Measurements from ENCODE around the gene LRP5. TPM values are rescaled to one million over a fixed set of nuclear protein-coding genes. Genes with fewer than 3 reads are reported as not detected.

Gene LRP5
- total RNA-seq, 1 experiment from 2014 or later, result 55.2 TPM

DNA sequence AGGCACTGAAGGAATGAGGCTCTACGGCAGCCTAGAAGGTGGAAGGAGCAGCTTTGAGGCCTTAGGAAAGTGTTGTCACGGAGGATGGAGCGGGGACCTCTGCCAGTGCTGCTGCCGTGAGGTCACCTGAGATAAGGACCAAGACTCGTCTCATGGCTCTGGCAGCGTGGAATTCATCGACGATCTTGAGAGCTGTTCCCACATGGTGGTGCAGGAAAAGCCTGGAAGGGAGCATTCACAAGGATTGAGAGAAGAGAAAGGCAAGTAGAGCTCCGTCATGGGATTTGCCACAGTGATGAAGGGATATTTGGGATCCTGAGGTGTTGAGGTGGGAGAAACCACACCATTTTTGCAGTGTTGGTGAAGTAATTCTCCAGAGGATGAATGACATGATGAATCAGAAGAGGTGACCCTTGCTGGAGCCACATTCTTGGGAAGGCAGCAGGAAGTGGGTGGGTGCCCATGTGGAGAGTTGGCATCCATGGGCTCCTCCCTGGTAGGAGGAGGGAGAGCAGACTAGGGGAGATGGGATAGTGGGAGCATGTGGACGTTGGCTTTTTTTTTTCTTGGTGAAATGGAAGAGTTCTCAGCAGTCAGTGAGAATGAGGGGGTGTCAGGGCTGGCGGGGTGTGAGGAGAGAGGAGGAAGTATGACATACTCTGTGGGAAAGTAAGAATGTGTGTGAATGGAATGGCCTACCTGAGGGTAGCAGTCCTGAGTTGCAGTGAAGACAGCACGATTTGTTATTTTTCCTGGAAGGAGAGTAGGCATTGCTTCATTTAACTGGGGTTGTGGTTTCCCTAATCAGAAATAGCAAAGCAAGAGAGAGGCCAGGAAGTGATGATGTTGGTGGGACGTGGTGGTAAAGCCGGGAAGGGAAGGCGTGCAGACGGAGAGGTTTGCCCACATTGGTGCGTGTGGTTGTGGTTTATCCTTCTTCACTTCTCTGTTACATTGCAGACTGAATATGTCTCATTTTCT is 159.3 kb downstream of the LRP5 start:
- Histone ChIP-seq H3K27ac (ENCODE audit: low read depth, low read length) (no peak overlapping the region), H4K20me1 (ENCODE audit: insufficient read depth) (peaks cover 32% of the 10 kb centered on the region; the same call in 1 of the 2 replicates), H3K4me1 (ENCODE audit: control insufficient read depth in 1 of 2, insufficient read depth in 2 of 2, low read length in 2 of 2) (peaks cover 0 to 42% of the 10 kb centered on the region in 2 experiments; a peak in 2 of 4 replicates)

More for the DNA sequence above, 159.3 kb downstream of the LRP5 start:
- intact Hi-C loops (cut with micrococcal nuclease), result no loop called here
- Histone ChIP-seq H3K4me2 (ENCODE audit: low read length) (no peak overlapping the region; the same call in 1 of the 2 replicates), H3K9me3 (ENCODE audit: control insufficient read depth in 1 of 2, insufficient read depth in 1 of 2, low read depth in 1 of 2, low read length in 2 of 2) (no peaks in the 10 kb centered on the region), H3K4me3 (replicated peaks in 1 of 2; ENCODE audit: low read depth in 1 of 2, low read length in 2 of 2) (no peak overlapping the region), H3K9ac (ENCODE audit: low read length) (no peak overlapping the region), H3K27me3 (ENCODE audit: insufficient read depth, low read length) (no peaks in the 10 kb centered on the region), H3K9me2 (ENCODE audit: insufficient read depth) (no peaks in the 10 kb centered on the region), H3K79me2 (ENCODE audit: insufficient read depth, low read length) (peaks cover 93% of the 10 kb centered on the region), H3K36me3 (ENCODE audit: control insufficient read depth in 1 of 2, insufficient read depth in 2 of 2, low read length in 2 of 2) (peaks cover 0 to 16% of the 10 kb centered on the region in 2 experiments; a peak in 1 of 4 replicates), H2AFZ (ENCODE audit: low read depth, low read length, poor library complexity, severe bottlenecking) (no peak overlapping the region)
- DNase-seq (ENCODE audit: low read depth, low spot score), result no peak
- no TSS peak for BruUV-seq (replicated peaks)
- TF ChIP-seq POLR2A (IDR thresholded peaks at IDR 0.05; ENCODE audit: borderline replicate concordance, extremely low read depth, insufficient read depth, insufficient read length), result no peak
- TF ChIP-seq SRF (IDR thresholded peaks at IDR 0.05; ENCODE audit: low read depth), result no peak
- no peak for TF ChIP-seq CBX3 (IDR thresholded peaks at IDR 0.05; ENCODE audit: low read depth)
- TF ChIP-seq POLR2AphosphoS5 (IDR thresholded peaks at IDR 0.05; ENCODE audit: low read depth, low read length), result no peak
- no peak for TF ChIP-seq REST (IDR thresholded peaks at IDR 0.05; ENCODE audit: low read depth)
- TF ChIP-seq ELF1 (IDR thresholded peaks at IDR 0.05; ENCODE audit: borderline replicate concordance, low read depth), result no peak
- no peak for TF ChIP-seq JUND (IDR thresholded peaks at IDR 0.05)
- TF ChIP-seq SP1 (IDR thresholded peaks at IDR 0.05; ENCODE audit: low read depth), result no peak
- no peak for TF ChIP-seq ATF3 (IDR thresholded peaks at IDR 0.05)
- TF ChIP-seq CEBPB (IDR thresholded peaks at IDR 0.05; ENCODE audit: low read depth), result no peak
- TF ChIP-seq TCF7L2 (IDR thresholded peaks at IDR 0.05; ENCODE audit: borderline replicate concordance, extremely low read depth, insufficient read depth, insufficient read length), result no peak
- TF ChIP-seq YY1 (IDR thresholded peaks at IDR 0.05; ENCODE audit: extremely low read depth, insufficient replicate concordance, low read depth, low read length), result no peak
- TF ChIP-seq ZFX (IDR thresholded peaks at IDR 0.05), result no peak
- TF ChIP-seq FOSL1 (IDR thresholded peaks at IDR 0.05; ENCODE audit: low read depth), result no peak
- no peak for TF ChIP-seq ZNF274 (IDR thresholded peaks at IDR 0.05; ENCODE audit: low read depth, low read length)
- TF ChIP-seq, protein P1, sequence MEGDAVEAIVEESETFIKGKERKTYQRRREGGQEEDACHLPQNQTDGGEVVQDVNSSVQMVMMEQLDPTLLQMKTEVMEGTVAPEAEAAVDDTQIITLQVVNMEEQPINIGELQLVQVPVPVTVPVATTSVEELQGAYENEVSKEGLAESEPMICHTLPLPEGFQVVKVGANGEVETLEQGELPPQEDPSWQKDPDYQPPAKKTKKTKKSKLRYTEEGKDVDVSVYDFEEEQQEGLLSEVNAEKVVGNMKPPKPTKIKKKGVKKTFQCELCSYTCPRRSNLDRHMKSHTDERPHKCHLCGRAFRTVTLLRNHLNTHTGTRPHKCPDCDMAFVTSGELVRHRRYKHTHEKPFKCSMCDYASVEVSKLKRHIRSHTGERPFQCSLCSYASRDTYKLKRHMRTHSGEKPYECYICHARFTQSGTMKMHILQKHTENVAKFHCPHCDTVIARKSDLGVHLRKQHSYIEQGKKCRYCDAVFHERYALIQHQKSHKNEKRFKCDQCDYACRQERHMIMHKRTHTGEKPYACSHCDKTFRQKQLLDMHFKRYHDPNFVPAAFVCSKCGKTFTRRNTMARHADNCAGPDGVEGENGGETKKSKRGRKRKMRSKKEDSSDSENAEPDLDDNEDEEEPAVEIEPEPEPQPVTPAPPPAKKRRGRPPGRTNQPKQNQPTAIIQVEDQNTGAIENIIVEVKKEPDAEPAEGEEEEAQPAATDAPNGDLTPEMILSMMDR (IDR thresholded peaks at IDR 0.05 in 2 of 3, conservative IDR thresholded peaks at IDR 0.05 in 1 of 3; ENCODE audit: borderline replicate concordance in 1 of 3, insufficient read depth in 1 of 3, low read depth in 2 of 3, low read length in 2 of 3), result no peak
- POLR2A ChIA-PET, result no interaction called here
- RAD21 ChIA-PET (ENCODE audit: low non-redundant PET in 1 of 2, low total read pairs in 2 of 2, uncharacterized antibody in 2 of 2, unreplicated experiment in 2 of 2), result no interaction called here
- CTCF ChIA-PET, result no interaction called here
- ATAC-seq, result no peak

All from HCT116 (cell line).